HG03135 (cell line): ENCODE data around the gene PEX5L.
"Not testable (repeated sequence)": the region's sequence is repeated elsewhere in the genome, so short reads cannot be mapped to it uniquely, and the experiment has no call there.

ENCODE experiments used
- ATAC-seq: cut with Tn5 transposase; IDR thresholded peaks from one replicate; pipeline ENCODE4 v1.9.1; 2021; ENCODE audit warnings: mild to moderate bottlenecking, moderate library complexity; ENCODE audit not compliant: unreplicated experiment

Gene PEX5L

DNA sequence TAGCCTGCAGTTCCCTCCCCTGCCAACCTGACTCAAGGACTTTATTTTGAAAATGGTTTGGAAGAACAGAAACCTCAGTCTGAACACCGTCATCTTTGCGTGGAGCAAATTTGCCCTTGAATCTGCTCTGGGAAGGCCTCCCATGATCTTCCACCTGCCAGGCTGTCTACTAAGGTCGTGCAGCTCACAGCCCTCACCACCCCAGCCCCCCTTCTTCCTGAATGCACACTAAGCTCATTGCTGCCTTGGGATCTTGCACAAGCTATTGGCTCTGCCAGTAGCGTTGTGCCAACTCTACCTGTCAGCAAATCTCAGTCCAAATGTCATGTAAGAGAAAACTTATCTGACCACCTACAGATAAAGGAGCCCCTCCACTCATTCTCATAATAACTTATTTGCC lies 242.4 kb downstream of the PEX5L start:
- no peak for ATAC-seq

DNA sequence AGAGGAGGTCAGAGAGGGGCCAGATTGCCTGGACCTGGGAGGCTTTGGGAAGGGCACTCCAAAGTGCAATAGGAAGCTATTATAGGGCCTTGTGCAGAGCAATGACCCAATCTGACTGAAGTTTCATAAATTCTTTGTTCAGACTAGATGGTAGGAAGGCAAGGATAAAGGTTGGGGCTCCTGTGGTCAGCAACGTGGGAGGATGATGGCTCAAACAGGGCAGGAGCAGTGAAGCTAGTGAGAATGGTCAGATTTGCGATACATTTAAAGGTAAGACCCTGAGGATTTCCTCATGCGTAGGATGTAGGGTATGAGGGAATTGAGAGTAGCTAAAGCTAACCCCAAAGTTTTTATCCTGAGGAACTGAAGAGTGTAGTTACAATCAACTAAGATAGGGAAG lies 244.9 kb downstream of the PEX5L start:
- no peak for ATAC-seq

DNA sequence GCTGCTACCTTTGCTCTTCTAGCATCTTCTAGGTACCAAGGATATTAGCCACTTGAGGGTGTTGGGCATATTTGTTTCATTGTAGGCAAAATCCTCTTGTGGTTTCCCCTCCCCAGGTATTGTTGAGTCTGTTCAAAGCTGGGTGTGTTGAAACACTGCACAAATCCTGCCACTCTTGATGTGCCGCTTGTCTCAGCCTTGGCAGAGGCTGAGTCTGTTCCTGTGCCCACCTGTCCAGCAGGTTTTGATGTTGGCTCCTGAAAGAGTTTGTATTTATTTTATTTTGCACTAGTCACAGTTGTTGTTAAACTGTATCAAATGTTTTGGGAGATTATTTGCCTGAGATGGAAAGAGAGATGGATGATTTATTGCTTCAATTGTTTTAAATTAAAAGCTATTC lies 247.7 kb downstream of the PEX5L start:
- no peak for ATAC-seq

DNA sequence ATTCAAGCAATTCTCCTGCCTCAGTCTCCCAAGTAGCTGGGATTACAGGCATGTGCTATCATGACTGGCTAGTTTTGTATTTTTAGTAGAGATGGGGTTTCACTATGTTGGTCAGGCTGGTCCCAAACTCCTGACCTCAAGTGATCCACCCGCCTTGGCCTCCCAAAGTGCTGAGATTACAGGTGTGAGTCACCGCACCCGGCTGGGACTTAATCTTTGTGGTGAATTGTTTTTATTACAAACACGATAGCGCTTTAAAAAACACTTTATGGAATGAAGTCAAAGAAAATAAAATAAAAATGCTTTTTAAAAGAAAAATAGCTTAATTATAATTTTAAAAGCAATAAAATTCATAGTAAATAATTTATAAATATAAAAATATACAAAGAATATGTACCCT lies 253.9 kb downstream of the PEX5L start:
- not testable (repeated sequence) for ATAC-seq

DNA sequence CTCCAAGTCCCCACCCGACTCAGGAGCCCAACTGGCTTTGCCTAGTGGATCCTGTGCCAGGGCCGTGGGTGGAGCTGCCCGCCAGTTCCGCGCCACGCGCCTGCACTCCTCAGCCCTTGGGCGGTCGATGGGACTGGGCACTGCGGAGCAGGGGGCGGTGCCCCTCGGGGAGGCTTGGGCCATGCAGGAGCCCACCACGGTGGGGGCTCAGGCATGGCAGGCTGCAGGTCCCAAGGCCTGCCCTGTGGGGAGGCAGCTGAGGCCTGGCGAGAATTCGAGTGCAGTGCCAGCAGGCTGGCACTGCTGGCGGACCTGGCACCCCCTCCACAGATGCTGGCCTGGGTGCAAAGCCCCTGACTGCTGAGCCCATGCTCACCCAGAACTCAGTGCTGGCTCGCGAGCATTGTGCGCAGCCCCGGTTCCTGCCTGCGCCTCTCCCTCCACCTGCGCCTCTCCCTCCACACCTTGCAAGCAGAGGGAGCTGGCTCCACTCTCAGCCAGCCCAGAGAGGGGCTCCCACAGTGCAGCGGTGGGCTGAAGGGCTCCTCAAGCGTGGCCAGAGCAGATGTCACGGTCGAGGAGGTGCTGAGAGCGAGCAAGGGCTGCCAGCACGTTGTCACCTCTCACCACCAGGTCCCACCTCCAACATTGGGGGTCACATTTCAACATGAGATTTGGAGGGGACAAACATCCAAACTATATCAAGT lies 261.2 kb downstream of the PEX5L start:
- ATAC-seq, result no peak

DNA sequence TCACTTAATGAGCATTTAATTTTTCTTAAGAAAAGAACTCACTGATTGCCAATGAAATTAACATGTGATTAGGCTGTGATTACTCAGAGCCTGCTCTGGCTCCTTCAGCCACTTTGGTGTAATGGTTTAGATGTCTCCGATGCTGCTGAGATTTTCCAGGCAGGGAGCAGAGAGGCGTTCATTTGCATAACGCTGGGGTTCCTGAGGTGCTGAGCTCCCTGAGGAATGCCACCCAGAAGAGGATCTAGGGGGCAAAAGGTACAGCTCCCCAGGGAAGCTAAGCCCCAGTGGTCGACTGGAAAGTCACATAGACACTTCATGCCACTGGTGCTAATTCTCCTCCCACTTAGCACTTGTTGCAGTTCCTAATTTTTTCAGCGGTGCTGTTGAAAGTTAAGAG lies 264.4 kb downstream of the PEX5L start:
- no peak for ATAC-seq

DNA sequence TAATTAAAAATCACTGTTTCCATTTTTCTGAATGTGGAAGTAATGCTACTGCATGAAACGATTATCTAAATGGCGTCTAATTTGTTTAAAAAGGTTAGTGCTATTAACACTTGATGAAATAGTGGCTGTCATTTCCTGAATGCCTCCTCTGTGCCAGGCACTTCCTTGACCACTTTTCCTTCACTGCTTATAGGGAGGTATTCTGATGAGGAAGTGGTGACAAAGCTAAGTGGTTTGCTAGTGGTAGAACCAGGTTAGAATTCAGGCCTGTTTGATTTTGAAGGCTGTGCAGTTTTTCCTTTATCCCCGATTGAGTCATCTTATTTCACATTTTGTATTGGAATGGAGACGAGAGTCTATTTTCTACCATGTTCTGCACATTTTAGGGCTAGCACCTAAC lies 264.9 kb downstream of the PEX5L start:
- no peak for ATAC-seq

DNA sequence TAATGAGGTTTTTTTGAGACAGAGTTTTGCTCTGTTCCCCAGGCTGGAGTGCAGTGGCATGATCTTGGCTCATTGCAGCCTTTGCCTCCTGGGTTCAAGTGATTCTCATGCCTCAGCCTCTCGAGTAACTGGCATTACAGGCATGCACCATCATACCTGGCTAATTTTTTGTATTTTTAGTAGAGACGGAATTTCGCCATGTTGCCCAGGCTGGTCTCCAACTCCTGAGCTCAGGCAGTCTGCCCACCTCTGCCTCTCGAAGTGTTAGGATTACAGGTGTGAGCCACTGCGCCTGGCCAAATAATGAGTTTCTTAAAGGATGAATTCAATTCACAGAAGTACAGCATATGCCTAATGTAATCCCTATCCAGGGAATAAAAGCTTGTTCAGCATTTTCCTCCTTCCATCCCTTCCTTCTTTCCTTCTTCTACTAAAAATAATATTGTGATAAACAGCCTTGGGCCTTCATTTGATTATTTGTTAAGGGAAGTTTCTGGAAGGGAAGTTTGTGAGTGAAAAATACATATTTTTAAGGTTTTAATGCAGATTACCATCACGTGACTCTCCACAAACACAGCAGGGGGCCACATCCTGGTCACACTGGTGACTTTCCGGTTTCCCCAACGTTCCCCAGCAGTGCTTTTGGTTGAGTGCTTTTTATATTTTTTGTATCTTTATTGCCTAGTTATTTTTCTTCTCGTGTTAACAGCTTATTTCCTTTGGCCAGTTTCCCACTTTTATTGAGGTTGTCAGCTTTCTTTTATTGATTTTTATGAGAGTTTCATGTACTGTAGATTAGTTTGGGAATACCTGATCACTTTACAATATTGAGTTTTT lies 267.1 kb downstream of the PEX5L start:
- no peak for ATAC-seq

DNA sequence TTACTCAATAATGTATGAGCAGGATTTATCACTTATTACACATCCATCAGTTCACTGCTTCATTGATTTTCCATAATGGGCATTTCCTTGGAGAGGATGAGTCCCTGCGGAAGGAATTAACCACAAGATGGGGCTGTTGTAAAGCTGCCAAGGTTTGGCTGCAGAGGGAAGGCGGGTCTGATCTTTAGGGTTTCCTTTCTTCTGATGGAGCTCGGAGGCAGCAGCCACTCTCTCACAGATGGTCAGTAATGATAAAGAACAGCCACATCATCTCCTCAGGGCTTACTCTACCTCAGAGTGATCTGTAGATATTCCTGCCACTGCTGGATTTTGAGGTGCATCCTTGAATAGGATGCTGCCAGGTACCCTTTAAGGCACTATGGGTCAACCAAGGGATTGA lies 268.7 kb downstream of the PEX5L start:
- no peak for ATAC-seq

DNA sequence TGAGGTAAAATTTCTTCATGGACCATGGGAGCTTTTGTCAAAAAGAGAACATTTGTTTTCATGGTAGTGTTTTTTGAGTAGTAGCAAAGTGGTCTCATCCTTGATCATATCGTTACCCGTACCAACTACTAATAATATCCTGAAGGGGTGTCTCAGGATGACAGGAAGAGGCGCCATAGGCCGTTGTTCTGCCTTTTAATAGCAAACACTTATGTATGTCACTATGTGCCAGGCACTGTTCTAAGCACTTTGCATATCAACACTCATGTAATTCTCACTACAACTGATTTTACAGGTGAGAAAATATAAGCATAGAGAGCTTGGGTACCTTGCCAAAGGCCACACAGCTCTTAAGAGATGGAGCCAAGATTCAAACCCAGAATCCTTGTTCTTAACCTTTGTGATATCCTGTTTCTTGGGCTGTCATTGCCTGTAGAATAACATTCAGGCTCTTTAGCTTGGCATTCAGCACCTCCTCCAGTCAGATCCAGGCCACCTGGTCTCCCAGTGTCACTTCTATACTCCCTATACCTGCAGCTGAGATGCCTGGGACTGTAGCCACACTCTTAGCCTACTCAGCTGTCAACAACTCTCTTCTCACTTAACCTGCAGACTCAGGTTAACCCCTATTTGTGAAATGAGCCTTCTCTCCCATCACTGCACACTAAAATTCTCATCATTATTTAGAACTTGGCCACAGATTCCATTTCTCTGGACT lies 270.2 kb downstream of the PEX5L start:
- ATAC-seq, result no peak

DNA sequence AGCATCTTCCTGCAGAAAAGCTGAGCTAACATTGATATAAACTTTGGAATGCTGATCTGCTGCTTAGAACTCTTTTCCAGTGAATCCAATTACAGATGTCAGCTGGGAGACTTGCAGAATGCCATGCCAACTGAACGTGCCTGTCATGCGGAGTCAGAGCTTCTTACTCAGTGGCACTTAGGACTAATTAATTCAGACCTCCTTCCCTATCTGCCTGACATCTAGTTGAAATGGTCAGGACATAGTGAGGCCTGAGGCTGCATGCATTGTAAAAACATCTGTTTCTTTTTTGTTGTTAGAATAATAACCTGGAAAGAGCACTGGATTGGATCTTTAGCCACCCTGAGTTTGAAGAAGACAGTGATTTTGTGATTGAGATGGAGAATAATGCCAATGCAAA lies 271.3 kb downstream of the PEX5L start:
- ATAC-seq, result no peak

DNA sequence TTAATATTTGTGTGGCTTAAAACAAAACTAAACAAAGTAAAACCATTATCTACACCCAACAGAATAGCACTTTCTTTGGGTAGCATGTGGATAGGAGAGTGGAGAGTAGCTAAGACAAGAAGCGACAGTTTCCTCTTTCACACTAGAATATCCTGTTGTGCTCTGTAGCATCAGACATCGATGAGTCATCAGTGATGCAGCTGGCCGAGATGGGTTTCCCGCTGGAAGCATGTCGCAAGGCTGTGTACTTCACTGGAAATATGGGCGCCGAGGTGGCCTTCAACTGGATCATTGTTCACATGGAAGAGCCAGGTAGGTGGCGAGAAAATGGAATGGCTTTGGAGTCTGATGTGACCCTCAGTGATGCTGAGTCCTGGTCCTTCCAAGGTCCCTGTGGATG lies 275.8 kb downstream of the PEX5L start:
- ATAC-seq, result no peak

DNA sequence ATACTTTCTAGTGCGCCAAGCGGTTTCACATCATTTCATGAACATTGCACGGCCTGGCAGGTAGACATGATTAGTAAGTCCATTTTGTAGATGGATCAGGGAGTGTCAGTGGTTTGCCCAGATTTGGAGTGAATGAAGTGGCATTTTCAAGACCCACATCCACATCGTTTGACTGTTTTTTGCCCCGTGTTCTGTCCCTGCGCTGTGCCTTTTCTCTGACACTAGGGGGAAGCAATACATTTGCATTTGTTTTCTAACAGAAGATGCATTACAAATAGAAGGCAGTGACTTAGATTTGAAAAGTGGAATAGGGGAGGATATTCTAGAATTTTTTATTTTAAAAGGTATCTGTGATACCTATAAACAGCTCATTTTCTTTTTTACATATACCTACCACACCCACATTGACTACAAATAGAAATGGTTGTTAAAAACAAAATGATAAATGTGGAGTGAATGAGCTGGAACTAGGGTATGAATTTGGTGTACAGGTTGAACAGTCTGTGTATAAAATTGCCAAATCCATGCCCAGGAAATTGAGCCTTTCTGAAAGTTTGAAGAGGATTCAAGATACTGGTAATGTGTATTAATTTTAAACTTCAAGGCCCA lies 285.9 kb downstream of the PEX5L start:
- ATAC-seq, result no peak

DNA sequence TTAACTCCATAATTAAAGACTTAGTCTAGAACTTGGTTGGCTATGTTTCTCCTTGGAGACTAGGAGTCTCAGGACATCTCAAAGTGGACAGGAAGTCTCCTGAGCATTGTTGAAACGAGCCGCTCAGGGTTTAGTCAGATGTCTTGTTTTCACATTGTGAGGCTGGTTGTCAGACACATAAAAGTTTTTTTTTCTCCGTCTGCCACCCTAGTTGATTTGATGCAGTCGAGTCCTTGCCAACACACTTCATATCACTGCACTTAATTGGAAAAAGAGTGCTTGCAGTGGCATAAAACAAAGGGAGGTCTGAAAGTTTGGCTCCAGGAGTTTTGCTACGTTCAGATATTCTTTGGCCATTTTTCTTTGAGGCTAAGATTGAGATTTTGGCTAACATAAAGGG lies 291.0 kb downstream of the PEX5L start:
- no peak for ATAC-seq

DNA sequence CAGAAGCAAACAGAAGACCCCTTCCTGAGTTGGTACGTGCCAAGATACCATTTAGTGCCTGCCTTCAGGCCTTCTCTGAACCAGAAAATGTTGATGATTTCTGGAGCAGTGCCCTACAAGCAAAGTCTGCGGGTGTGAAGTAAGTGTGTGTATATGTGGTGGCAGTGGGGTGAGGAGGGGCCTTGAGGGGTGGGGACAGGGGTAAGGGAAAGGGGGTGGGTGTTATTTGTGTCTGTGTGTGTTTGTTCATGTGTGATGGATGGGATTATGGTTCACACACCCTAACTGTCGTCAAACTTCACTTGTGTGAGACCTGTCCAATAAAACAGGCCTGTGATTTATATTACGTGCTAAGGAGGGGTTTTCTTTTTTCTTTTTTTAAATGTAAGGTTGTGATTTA lies 291.7 kb downstream of the PEX5L start:
- ATAC-seq, result no peak
